HTR-8/SVneo (cell line): ENCODE measurements around the gene PIK3C2B.

Source experiments
- DNase-seq: peaks from one replicate; pipeline ENCODE4 v3.0.0; 2011; ENCODE audit warnings: low spot score, mixed read lengths; ENCODE audit not compliant: insufficient read length
- FAIRE-seq: peaks from 2 replicates; lab custom pipeline; 2011; peaks lifted over from hg19 to GRCh38; lab: Jason Lieb, UNC

The PIK3C2B gene

GRCh38 chr1:204480515-204480914, 14.1 kb downstream of the PIK3C2B start:
- FAIRE-seq = no peak

GRCh38 chr1:204479387-204480136, 15.0 kb downstream of the PIK3C2B start:
- no peak for FAIRE-seq
- DNase-seq = no peak

More at GRCh38 chr1:204480515-204480914, 14.1 kb downstream of the PIK3C2B start:
- no peak for DNase-seq

GRCh38 chr1:204478921-204479320, 15.7 kb downstream of the PIK3C2B start:
- DNase-seq = no peak
- no peak for FAIRE-seq

GRCh38 chr1:204478172-204478899, 16.3 kb downstream of the PIK3C2B start:
- DNase-seq = no peak

GRCh38 chr1:204477036-204477740, 17.4 kb downstream of the PIK3C2B start:
- no peak for FAIRE-seq

More at GRCh38 chr1:204478172-204478899, 16.3 kb downstream of the PIK3C2B start:
- no peak for FAIRE-seq

GRCh38 chr1:204476563-204476962, 18.0 kb downstream of the PIK3C2B start:
- no peak for FAIRE-seq
- no peak for DNase-seq

More at GRCh38 chr1:204477036-204477740, 17.4 kb downstream of the PIK3C2B start:
- DNase-seq = no peak

GRCh38 chr1:204475656-204476432, 18.8 kb downstream of the PIK3C2B start:
- DNase-seq = no peak
- no peak for FAIRE-seq

GRCh38 chr1:204473400-204473965, 21.1 kb downstream of the PIK3C2B start:
- FAIRE-seq (no peak), DNase-seq (no peak)

- DNase-seq (no peak), FAIRE-seq (no peak)
Measured at GRCh38 chr1:204472660-204473059, 21.9 kb downstream of the PIK3C2B start.

GRCh38 chr1:204471687-204472086, 22.9 kb downstream of the PIK3C2B start:
- FAIRE-seq = no peak
- no peak for DNase-seq

- FAIRE-seq = no peak
Measured at GRCh38 chr1:204469304-204469703, 25.3 kb downstream of the PIK3C2B start.

GRCh38 chr1:204468766-204469302, 25.8 kb downstream of the PIK3C2B start:
- FAIRE-seq (no peak), DNase-seq (no peak)

More at GRCh38 chr1:204469304-204469703, 25.3 kb downstream of the PIK3C2B start:
- no peak for DNase-seq

GRCh38 chr1:204468206-204468605, 26.4 kb downstream of the PIK3C2B start:
- no peak for DNase-seq
- no peak for FAIRE-seq

- FAIRE-seq = no peak
- no peak for DNase-seq
Measured at GRCh38 chr1:204466416-204467405, 27.9 kb downstream of the PIK3C2B start.

- FAIRE-seq (no peak), DNase-seq (no peak)
Measured at GRCh38 chr1:204465546-204466415, 28.8 kb downstream of the PIK3C2B start.

- FAIRE-seq = no peak
- DNase-seq = no peak
Measured at GRCh38 chr1:204464701-204465100, 29.9 kb downstream of the PIK3C2B start.

- no peak for DNase-seq
- FAIRE-seq = no peak
Measured at GRCh38 chr1:204464187-204464631, 30.4 kb downstream of the PIK3C2B start.
